Erythroblast (primary cell): ENCODE measurements around the gene EXOSC5.

Experiments
- GATA1 ChIP-seq: IDR thresholded peaks from 2 replicates; pipeline ENCODE4 v1.6.1; 2011; ENCODE audit warnings: low read depth, mild to moderate bottlenecking, control low read depth, low read length, moderate library complexity
- POLR2A ChIP-seq: IDR thresholded peaks from 2 replicates; pipeline ENCODE4 v1.6.1; 2011; ENCODE audit warnings: mild to moderate bottlenecking, low read length

GRCh38 chr19:41425174-41426115 is 28.3 kb upstream of the EXOSC5 start:
- TF ChIP-seq POLR2A (no peak), GATA1 (no peak)
